ENCODE measurements around the gene COL6A6. TPM values are rescaled to one million over a fixed set of nuclear protein-coding genes. Genes with fewer than 3 reads are reported as not detected.

The COL6A6 gene
- total RNA-seq (2021; ENCODE audit: unreplicated experiment) (not detected), Bru-seq, nascent RNA (not detected), BruChase-seq, experiment 1, labeled RNA remaining after a 6-hour chase (percentile 1 among the genes with signal in this experiment), BruChase-seq, experiment 2, labeled RNA remaining after a 2-hour chase (percentile 2 among the genes with signal in this experiment)
- not detected in 2 replicates for polyA plus RNA-seq (2012)
- long read RNA-seq = 0 reads

- no peaks in the 10 kb centered on the region for H3K4me1 ChIP-seq (ENCODE audit: control insufficient read depth in 1 of 2, insufficient read depth in 2 of 2, low read length in 2 of 2)
- intact Hi-C loops (cut with micrococcal nuclease) = no loop called here
- no peaks in the 10 kb centered on the region for H3K79me2 ChIP-seq (ENCODE audit: insufficient read depth, low read length)
- ChIA-PET CTCF (no interaction called here), RAD21 (ENCODE audit: low non-redundant PET in 1 of 2, low total read pairs in 2 of 2, uncharacterized antibody in 2 of 2, unreplicated experiment in 2 of 2) (no interaction called here), POLR2A (no interaction called here)
- DNase-seq (ENCODE audit: low read depth, low spot score) = no peak
- no peaks in the 10 kb centered on the region for H3K9me3 ChIP-seq (ENCODE audit: control insufficient read depth in 1 of 2, insufficient read depth in 1 of 2, low read depth in 1 of 2, low read length in 2 of 2)
- H3K27ac ChIP-seq (ENCODE audit: low read depth, low read length) = no peak within 1 kb of the TSS
- 0 out of 2 replicates have a peak, but pooled peaks cover 4% of the 10 kb centered on the region for H3K9me2 ChIP-seq (ENCODE audit: insufficient read depth)
- no peak within 1 kb of the TSS for H3K4me2 ChIP-seq (ENCODE audit: low read length)
- no peaks in the 10 kb centered on the region for H3K36me3 ChIP-seq (ENCODE audit: control insufficient read depth in 1 of 2, insufficient read depth in 2 of 2, low read length in 2 of 2)
- no peaks in the 10 kb centered on the region for H4K20me1 ChIP-seq (ENCODE audit: insufficient read depth)
- no peak for ATAC-seq
- H3K9ac ChIP-seq (ENCODE audit: low read length) = no peak within 1 kb of the TSS
- no TSS peak for BruUV-seq (replicated peaks)
- no peak within 1 kb of the TSS for H3K4me3 ChIP-seq (replicated peaks in 1 of 2; ENCODE audit: low read depth in 1 of 2, low read length in 2 of 2)
- no peak within 1 kb of the TSS for H2AFZ ChIP-seq (ENCODE audit: low read depth, low read length, poor library complexity, severe bottlenecking)
- peaks cover 57% of the 10 kb centered on the region for H3K27me3 ChIP-seq (ENCODE audit: insufficient read depth, low read length)
- TF ChIP-seq ELF1 (IDR thresholded peaks at IDR 0.05; ENCODE audit: borderline replicate concordance, low read depth) (no peak), TCF7L2 (IDR thresholded peaks at IDR 0.05; ENCODE audit: borderline replicate concordance, extremely low read depth, insufficient read depth, insufficient read length) (no peak), SP1 (IDR thresholded peaks at IDR 0.05; ENCODE audit: low read depth) (no peak), JUND (IDR thresholded peaks at IDR 0.05) (no peak), MAX (IDR thresholded peaks at IDR 0.05) (no peak), CTCF (IDR thresholded peaks at IDR 0.05 in 2 of 3, conservative IDR thresholded peaks at IDR 0.05 in 1 of 3; ENCODE audit: borderline replicate concordance in 1 of 3, insufficient read depth in 1 of 3, low read depth in 2 of 3, low read length in 2 of 3) (no peak), REST (IDR thresholded peaks at IDR 0.05; ENCODE audit: low read depth) (no peak), YY1 (IDR thresholded peaks at IDR 0.05; ENCODE audit: extremely low read depth, insufficient replicate concordance, low read depth, low read length) (no peak), POLR2A (IDR thresholded peaks at IDR 0.05; ENCODE audit: borderline replicate concordance, extremely low read depth, insufficient read depth, insufficient read length) (no peak), EZH2 (IDR thresholded peaks at IDR 0.05) (no peak), FOSL1 (IDR thresholded peaks at IDR 0.05; ENCODE audit: low read depth) (no peak), ZNF274 (IDR thresholded peaks at IDR 0.05; ENCODE audit: low read depth, low read length) (no peak), CEBPB (IDR thresholded peaks at IDR 0.05; ENCODE audit: low read depth) (no peak), EZH2phosphoT487 (IDR thresholded peaks at IDR 0.05; ENCODE audit: borderline replicate concordance) (no peak), CBX3 (IDR thresholded peaks at IDR 0.05; ENCODE audit: low read depth) (no peak), EGR1 (IDR thresholded peaks at IDR 0.05; ENCODE audit: low read depth) (no peak), ZBTB33 (IDR thresholded peaks at IDR 0.05; ENCODE audit: extremely low read depth, insufficient replicate concordance, low read length) (no peak), ATF3 (IDR thresholded peaks at IDR 0.05) (no peak)
Measured at GRCh38 chr3:130516645-130517512, at the start of gene COL6A6. COL6A6 (plus strand) TSS chr3:130517177; CDS start chr3:130560365, 43,188 bp downstream.
